HepG2 (cell line): ENCODE measurements around the gene SLC25A19. TPM values are rescaled to one million over a fixed set of nuclear protein-coding genes. Genes with fewer than 3 reads are reported as not detected.

Source experiments
- CAMTA2 ChIP-seq: sonication (generic); formaldehyde crosslinking; IDR thresholded peaks from 2 replicates; pipeline ENCODE4 v1.4.0; 2020; ENCODE audit warnings: mild to moderate bottlenecking, missing genetic modification reagents, borderline replicate concordance
- EP300 ChIP-seq, 3 experiments: sonication (generic) in 1 of 3; formaldehyde crosslinking in 1 of 3; IDR thresholded peaks; 2 replicates each; pipeline versions ENCODE4 v1.5.1 to v1.6.1; 2011 to 2020; ENCODE audit warnings: low read depth in 2 of 3, low read length in 2 of 3, borderline replicate concordance in 1 of 3, improper control_type of control experiment in 1 of 3, mild to moderate bottlenecking in 1 of 3, missing genetic modification reagents in 1 of 3, moderate library complexity in 1 of 3
- FOSL2 ChIP-seq: sonication (generic); formaldehyde crosslinking; IDR thresholded peaks from 2 replicates; pipeline ENCODE4 v1.4.0; 2020; ENCODE audit warnings: missing genetic modification reagents
- HDAC1 ChIP-seq: sonication (generic); formaldehyde crosslinking; IDR thresholded peaks from 2 replicates; pipeline ENCODE4 v1.5.1; 2020; ENCODE audit warnings: mild to moderate bottlenecking, missing genetic modification reagents
- HOXA9 ChIP-seq: sonication (generic); formaldehyde crosslinking; IDR thresholded peaks from 2 replicates; pipeline ENCODE4 v1.8.1; 2022; ENCODE audit warnings: missing genetic modification reagents, mild to moderate bottlenecking, moderate library complexity, borderline replicate concordance
- JDP2 ChIP-seq: sonication (generic); formaldehyde crosslinking; IDR thresholded peaks from 2 replicates; pipeline ENCODE4 v1.8.1; 2022; ENCODE audit warnings: missing genetic modification reagents, borderline replicate concordance
- KDM5B ChIP-seq: sonication (generic); formaldehyde crosslinking; IDR thresholded peaks from 2 replicates; pipeline ENCODE4 v1.4.0; 2020; ENCODE audit warnings: missing genetic modification reagents, mild to moderate bottlenecking, borderline replicate concordance
- KLF15 ChIP-seq: sonication (generic); formaldehyde crosslinking; IDR thresholded peaks from 2 replicates; pipeline ENCODE4 v1.8.1; 2023; ENCODE audit warnings: borderline replicate concordance, mild to moderate bottlenecking, inconsistent platforms, missing genetic modification reagents, mixed read lengths
- NCOA1 ChIP-seq: sonication (generic); formaldehyde crosslinking; IDR thresholded peaks from 2 replicates; pipeline ENCODE4 v1.9.0; 2021; ENCODE audit warnings: missing genetic modification reagents
- REL ChIP-seq: sonication (generic); formaldehyde crosslinking; conservative IDR thresholded peaks from 2 replicates; pipeline ENCODE4 v1.8.0; 2022; ENCODE audit warnings: mild to moderate bottlenecking, missing genetic modification reagents, moderate library complexity
- RELA ChIP-seq: sonication (generic); formaldehyde crosslinking; IDR thresholded peaks from 2 replicates; pipeline ENCODE4 v1.4.0; 2020; ENCODE audit warnings: missing genetic modification reagents
- RFXAP ChIP-seq: sonication (generic); formaldehyde crosslinking; IDR thresholded peaks from 2 replicates; pipeline ENCODE4 v1.4.0; 2020; ENCODE audit warnings: missing genetic modification reagents, borderline replicate concordance
- RXRB ChIP-seq: IDR thresholded peaks from 2 replicates; pipeline ENCODE4 v1.6.1; 2016; ENCODE audit warnings: borderline replicate concordance, missing genetic modification reagents, missing compliant biosample characterization
- ZFY ChIP-seq: sonication (generic); formaldehyde crosslinking; IDR thresholded peaks from 2 replicates; pipeline ENCODE4 v1.4.0; 2020; ENCODE audit warnings: missing genetic modification reagents
- ZKSCAN1 ChIP-seq: fragments of 150-350 bp; IDR thresholded peaks from 2 replicates; pipeline ENCODE4 v1.6.1; 2014; ENCODE audit warnings: low read length
- ZNF430 ChIP-seq: sonication (generic); formaldehyde crosslinking; IDR thresholded peaks from 2 replicates; pipeline ENCODE4 v1.9.0; 2021; ENCODE audit warnings: mild to moderate bottlenecking, missing genetic modification reagents
- ZNF512 ChIP-seq: sonication (generic); formaldehyde crosslinking; IDR thresholded peaks from 2 replicates; pipeline ENCODE4 v1.4.0; 2020; ENCODE audit warnings: mild to moderate bottlenecking, missing genetic modification reagents
- ZNF547 ChIP-seq: sonication (generic); formaldehyde crosslinking; IDR thresholded peaks from 2 replicates; pipeline ENCODE4 v1.5.1; 2020; ENCODE audit warnings: mild to moderate bottlenecking, missing genetic modification reagents
- ZNF569 ChIP-seq: sonication (generic); formaldehyde crosslinking; IDR thresholded peaks from 2 replicates; pipeline ENCODE4 v1.5.0; 2020; ENCODE audit warnings: mild to moderate bottlenecking, missing genetic modification reagents, moderate library complexity, borderline replicate concordance
- ZNF687 ChIP-seq: sonication (generic); formaldehyde crosslinking; IDR thresholded peaks from 2 replicates; pipeline ENCODE4 v1.5.1; 2020; ENCODE audit warnings: mild to moderate bottlenecking, missing genetic modification reagents, moderate library complexity
- polyA plus RNA-seq, 8 experiments: library from polyadenylated mRNA; depleted of rRNA in 3 of 8; stranded (reverse) in 7 of 8; unstranded in 1 of 8; fragments of >200 nt; fragmentation: Illumina TruSeq in 4 of 8; extraction: Trizol in 4 of 8; gene quantifications; 2 replicates each; pipeline versions ENCODE4 v1.2.1 to v1.2.3, GENCODE V29; 2011 to 2016; ENCODE audit warnings: low read depth in 4 of 8, missing spikeins in 1 of 8, mixed read lengths in 1 of 8; ENCODE audit not compliant: insufficient read depth in 1 of 8
- total RNA-seq, 5 experiments: library from RNA; depleted of rRNA; stranded (reverse); fragments of >200 nt; fragmentation: Illumina TruSeq; extraction: Trizol; gene quantifications; 2 replicates each; pipeline ENCODE4 v1.2.3, GENCODE V29; 2016; ENCODE audit warnings: low read depth in 1 of 5

SLC25A19 gene
- total and polyA plus RNA-seq, 2 of the 13 experiments (the other 11 are each of a cell fraction or from before 2014, with no cell fraction given), result 24.4 to 41.4 TPM

GRCh38 chr17:75238684-75239191 lies 50.5 kb downstream of the SLC25A19 start (continued):
- no peak for TF ChIP-seq EP300 (IDR thresholded peaks at IDR 0.05; ENCODE audit: low read depth in 2 of 2, low read length in 2 of 2)
- 0 out of 2 replicates have a peak, but pooled peaks have one; percentile 22 for TF ChIP-seq EP300 (CRISPR knock-in tag; IDR thresholded peaks at IDR 0.05; ENCODE audit: borderline replicate concordance)
- TF ChIP-seq HDAC1, result no peak
- TF ChIP-seq FOSL2, result no peak
- TF ChIP-seq RXRB (CRISPR knock-in tag), result peak; percentile 47; the same call in 1 of the 2 replicates
- no peak for TF ChIP-seq ZFY (CRISPR knock-in tag)
- no peak for TF ChIP-seq RFXAP
- peak; percentile 44; the same call in 1 of the 2 replicates for TF ChIP-seq ZNF512 (CRISPR knock-in tag)
- no peak for TF ChIP-seq ZNF547 (CRISPR knock-in tag)
- TF ChIP-seq NCOA1, result 0 out of 2 replicates have a peak, but pooled peaks have one; percentile 33
- no peak for TF ChIP-seq KLF15 (CRISPR knock-in tag)
- peak; percentile 77; the same call in 1 of the 2 replicates for TF ChIP-seq KDM5B (CRISPR knock-in tag)
- TF ChIP-seq RELA (CRISPR knock-in tag), result peak; percentile 35; the same call in 1 of the 2 replicates
- TF ChIP-seq ZNF430, result no peak
- peak; percentile 44 for TF ChIP-seq ZNF687 (CRISPR knock-in tag)
- TF ChIP-seq CAMTA2 (CRISPR knock-in tag), result no peak
- no peak for TF ChIP-seq HOXA9
- TF ChIP-seq ZKSCAN1, result no peak
- TF ChIP-seq ZNF569 (CRISPR knock-in tag), result no peak
- TF ChIP-seq REL (CRISPR knock-in tag), result 0 out of 2 replicates have a peak, but pooled peaks have one; percentile 69
- no peak for TF ChIP-seq JDP2 (CRISPR knock-in tag)
